Heart left ventricle (tissue), 16 donors: Measurements from ENCODE around the gene TTC22. TPM values are rescaled to one million over a fixed set of nuclear protein-coding genes. Genes with fewer than 3 reads are reported as not detected.
A peak's percentile ranks its signal among the peaks of the same experiment; 100 is the strongest.

Experiments used
- ATAC-seq, 4 donors: fragments of 200-7000 bp; cut with Tn5 transposase; one replicate each; pipeline ENCODE4 v1.9.1; 2020 to 2022; ENCODE audit warnings: moderate library complexity in 4 of 4, mild to moderate bottlenecking in 3 of 4, moderate number of reproducible peaks in 1 of 4
- DNase-seq, 5 donors: peaks; one replicate each; pipeline ENCODE4 v3.0.0-alpha.2; 2020
- H3K27ac ChIP-seq, 12 donors: fragments of 200-600 bp; sonication (generic) in 4 of 12; one replicate each; pipeline versions ENCODE4 v1.5.0 to v1.8.0; 2016 to 2022; ENCODE audit warnings: mild to moderate bottlenecking in 2 of 12
- H3K27me3 ChIP-seq, 9 donors: fragments of 200-600 bp; sonication (generic) in 2 of 9; one replicate each; pipeline versions ENCODE4 v1.5.1 to v1.8.0; 2016 to 2022; ENCODE audit warnings: mild to moderate bottlenecking in 3 of 9
- H3K36me3 ChIP-seq, 9 donors: fragments of 200-600 bp; sonication (generic) in 2 of 9; one replicate each; pipeline versions ENCODE4 v1.5.0 to v1.8.0; 2018 to 2022; ENCODE audit warnings: mild to moderate bottlenecking in 2 of 9
- H3K4me1 ChIP-seq, 12 donors: fragments of 200-600 bp; sonication (generic) in 4 of 12; one replicate each; pipeline versions ENCODE4 v1.5.0 to v1.8.0; 2016 to 2022; ENCODE audit warnings: mild to moderate bottlenecking in 3 of 12
- H3K4me3 ChIP-seq, 12 donors: fragments of 200-600 bp; sonication (generic) in 4 of 12; one replicate each; pipeline versions ENCODE4 v1.5.0 to v1.8.0; 2017 to 2022; ENCODE audit warnings: mild to moderate bottlenecking in 9 of 12, moderate library complexity in 4 of 12
- H3K9me3 ChIP-seq, 12 donors: fragments of 200-600 bp; sonication (generic) in 4 of 12; one replicate each; pipeline versions ENCODE4 v1.5.0 to v1.8.0; 2016 to 2022; ENCODE audit warnings: mild to moderate bottlenecking in 1 of 12
- CTCF ChIP-seq, 12 donors: fragments of 200-600 bp; sonication (generic) in 4 of 12; IDR thresholded peaks; one replicate each; pipeline versions ENCODE4 v1.5.0 to v1.8.0; 2018 to 2022; ENCODE audit warnings: antibody characterized with exemption in 12 of 12, mild to moderate bottlenecking in 5 of 12
- POLR2A ChIP-seq, 2 donors: fragments of 450-650 bp; IDR thresholded peaks; one replicate each; pipeline ENCODE4 v1.6.1; 2017; ENCODE audit warnings: antibody characterized with exemption in 2 of 2, mild to moderate bottlenecking in 2 of 2, moderate library complexity in 2 of 2
- WGBS, 4 donors: extraction: QIAGEN DNeasy Blood & Tissue Kit in 2 of 4; methylation state at CpG; one replicate each; pipeline versions ENCODE4 v1.1.5 to v1.1.7; 2013 to 2018; 5-methylcytosine and 5-hydroxymethylcytosine counted together
- intact Hi-C, 10 donors: fragments of 100-400 bp; cut with DNase I; formaldehyde crosslinking; loops; one replicate each; pipeline versions ENCODE4 v1.11.1 to v1.14.2; 2022
- polyA plus RNA-seq, 2 donors: library from polyadenylated mRNA; stranded (reverse); fragments of 200-250 nt; gene quantifications; one replicate each; pipeline ENCODE4 v1.2.3, GENCODE V29; 2013
- total RNA-seq, 9 donors: library from RNA; depleted of rRNA in 2 of 9; stranded (reverse); fragments of >200 nt in 2 of 9; fragmentation: NEBNext Ultra II Directional in 3 of 9; extraction: Animal tissue kit (Norgen Biotek cat#: 25700) in 3 of 9; gene quantifications; one replicate each; pipeline versions ENCODE4 v1.1.0 to v1.2.4, GENCODE V29; 2016 to 2023
- donor health status: ischemic (EF 13 %, LVEDD 7.1; RV severe dilation, severe dysfunction).
- donor health status: healthy with polysubstance abuse.
- donor health status: DM: no; HTN: yes; CAD: no.
- donor health status: DM: no; HTN: no; CAD: no.
- donor health status: ischemic (EF 25% LVEDD 6.9; RV normal size, moderate dysfunction).
- donor health status: ischemic (EF 25% LVEDD 5.7; RV mildly dilated, moderate dysfunction).
- donor health status: healthy.
- donor health status: DM: yes; HTN: yes; CAD: no.
- donor health status: ischemic (EF 35%, LVEDD 5.7; RV mildly dilated, moderate dysfunction).
- donor health status: nonischemic (EF 11% LVEDD 7.7; RV severe dilation, severe dysfunction).
- donor health status: DM: yes; HTN: yes; CAD: no.
- donor health status: PGD.
- donor health status: ischemic (EF 29% LVEDD 5.4; RV normal size, mild dysfunction).
- donor health status: nonischemic (EF 23%, LVEDD 6.1; RV moderate dilation, normal function).

TTC22 gene
- total and polyA plus RNA-seq, 11 donors: 0.06 to 2.5 (median 0.25) TPM; not detected in 2

GRCh38 chr1:54768093-54768492, 33.0 kb downstream of the TTC22 start:
- 72 to 82% (median 77%) methylated on average over 5 of the region's 5 CpGs for WGBS, 4 donors
- no peak for DNase-seq
- Histone ChIP-seq H3K4me3 (no peak overlapping the region), H3K27me3 (no peaks in the 10 kb centered on the region), H3K36me3 (no peaks in the 10 kb centered on the region), H3K27ac (no peak overlapping the region), H3K4me1 (peaks cover 0 to 15% (median 9%) of the 10 kb centered on the region in 12 donors), H3K9me3 (no peaks in the 10 kb centered on the region)
- TF ChIP-seq POLR2A (IDR thresholded peaks at IDR 0.05): no peak
- TF ChIP-seq CTCF (IDR thresholded peaks at IDR 0.05): no peak
- intact Hi-C loops: no loop called here
- no peak for ATAC-seq

- ATAC-seq: no peak
- TF ChIP-seq POLR2A (IDR thresholded peaks at IDR 0.05) (no peak), CTCF (IDR thresholded peaks at IDR 0.05) (no peak)
- H3K27ac ChIP-seq: no peak overlapping the region
- intact Hi-C loops: no loop called here
- no peaks in the 10 kb centered on the region for H3K27me3 ChIP-seq
- WGBS, 4 donors: 45 to 52% (median 50%) methylated on average over 6 of the region's 6 CpGs
- no peak for DNase-seq
- peaks cover 0 to 19% (median 10%) of the 10 kb centered on the region in 12 donors for H3K4me1 ChIP-seq
- H3K9me3 ChIP-seq: no peaks in the 10 kb centered on the region
- no peaks in the 10 kb centered on the region for H3K36me3 ChIP-seq
- H3K4me3 ChIP-seq: no peak overlapping the region
Measured at GRCh38 chr1:54767526-54767925, 33.6 kb downstream of the TTC22 start.

- Histone ChIP-seq H3K9me3 (no peaks in the 10 kb centered on the region), H3K4me3 (no peak overlapping the region), H3K36me3 (no peaks in the 10 kb centered on the region), H3K27me3 (no peaks in the 10 kb centered on the region), H3K4me1 (peaks cover 0 to 20% (median 10%) of the 10 kb centered on the region in 12 donors), H3K27ac (no peak overlapping the region)
- ATAC-seq (no peak), DNase-seq (no peak)
- intact Hi-C loops: no loop called here
- no peak for TF ChIP-seq POLR2A (IDR thresholded peaks at IDR 0.05)
- no peak for TF ChIP-seq CTCF (IDR thresholded peaks at IDR 0.05)
- 22 to 30% (median 25%) methylated on average over 4 of the region's 4 CpGs for WGBS, 4 donors
Measured at GRCh38 chr1:54766726-54767125, 34.4 kb downstream of the TTC22 start.

- Histone ChIP-seq H3K4me1 (peaks cover 0 to 20% (median 10%) of the 10 kb centered on the region in 12 donors), H3K9me3 (no peaks in the 10 kb centered on the region), H3K27me3 (no peaks in the 10 kb centered on the region), H3K4me3 (peak overlapping the region in 11 of 12 donors; percentile 26 to 95 (median 84)), H3K27ac (peak overlapping the region in 11 of 12 donors; percentile 3 to 56 (median 35)), H3K36me3 (no peaks in the 10 kb centered on the region)
- DNase-seq (no peak), ATAC-seq (peak in 3 of 4 donors; percentile 6 to 17 (median 15))
- intact Hi-C loops: loop anchor here in 4 of 10 donors (1.0 to 5.0 kb wide), 3 partner anchors 48 to 50 kb away; partner anchors contain the start of gene TTC4 (in 3 of the 4)
- 61 to 67% (median 64%) methylated on average over 13 of the region's 13 CpGs for WGBS, 4 donors
- TF ChIP-seq POLR2A (IDR thresholded peaks at IDR 0.05): no peak
- TF ChIP-seq CTCF (IDR thresholded peaks at IDR 0.05): no peak
Measured at GRCh38 chr1:54764922-54765561, 36.1 kb downstream of the TTC22 start.
